ENCODE measurements around the gene STUM.

Gene STUM

DNA sequence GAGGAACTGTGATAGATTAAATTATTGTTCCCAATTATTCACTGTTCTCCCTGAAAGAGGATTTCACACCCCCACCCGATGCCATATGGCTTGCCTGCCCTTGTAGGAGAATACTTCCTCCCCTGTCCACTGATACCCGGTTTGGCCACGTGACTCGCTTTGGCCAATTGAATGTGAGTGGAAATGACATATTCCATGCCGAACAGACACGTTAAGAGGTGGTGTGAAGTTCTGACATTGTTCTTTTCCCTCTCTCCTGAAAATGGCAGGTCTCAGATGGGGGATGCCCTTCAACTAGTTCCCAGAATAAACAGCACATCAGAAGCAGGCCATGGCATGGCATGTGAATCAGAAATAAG, 5.3 kb downstream of the STUM start:
- CTCF ChIA-PET, result interaction anchor here (1.2 kb wide), 1 partner anchor 28 kb away, joined by 3 read pairs; no protein-coding TSS in a partner anchor
- POLR2A ChIA-PET (ENCODE audit: low non-redundant PET), result no interaction called here
- TF ChIP-seq CTCF (conservative IDR thresholded peaks at IDR 0.05; ENCODE audit: low read depth), result no peak
- no peak overlapping the region for H3K27ac ChIP-seq
- DNase-seq (ENCODE audit: low spot score), result no peak

DNA sequence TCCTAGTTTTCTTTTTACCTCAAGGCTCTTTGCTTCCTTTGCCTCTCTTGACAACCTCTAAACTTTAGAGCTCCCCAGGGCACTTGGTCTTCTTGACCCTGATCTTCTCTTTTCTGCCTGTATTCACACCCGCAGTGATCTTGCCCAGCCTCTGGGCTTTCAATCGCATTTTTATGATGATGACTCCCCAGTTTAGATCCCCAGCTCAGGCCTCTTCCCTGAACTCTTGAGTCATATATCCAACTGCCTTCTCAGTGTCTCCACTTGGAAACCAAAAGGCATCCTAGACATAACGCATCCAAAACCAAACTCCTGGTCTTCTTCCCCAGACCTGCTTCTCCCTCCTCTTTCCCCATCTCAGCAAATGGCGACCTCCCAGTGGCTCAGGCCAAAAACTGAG, 6.5 kb downstream of the STUM start:
- CTCF ChIA-PET, result interaction anchor here (1.0 to 1.2 kb wide), 3 partner anchors 12 to 54 kb away, joined by 3 to 6 read pairs (median 5); no protein-coding TSS in a partner anchor
- no peak for TF ChIP-seq CTCF (conservative IDR thresholded peaks at IDR 0.05; ENCODE audit: low read depth)
- no peak for DNase-seq (ENCODE audit: low spot score)
- POLR2A ChIA-PET (ENCODE audit: low non-redundant PET), result no interaction called here
- no peak overlapping the region for H3K27ac ChIP-seq

DNA sequence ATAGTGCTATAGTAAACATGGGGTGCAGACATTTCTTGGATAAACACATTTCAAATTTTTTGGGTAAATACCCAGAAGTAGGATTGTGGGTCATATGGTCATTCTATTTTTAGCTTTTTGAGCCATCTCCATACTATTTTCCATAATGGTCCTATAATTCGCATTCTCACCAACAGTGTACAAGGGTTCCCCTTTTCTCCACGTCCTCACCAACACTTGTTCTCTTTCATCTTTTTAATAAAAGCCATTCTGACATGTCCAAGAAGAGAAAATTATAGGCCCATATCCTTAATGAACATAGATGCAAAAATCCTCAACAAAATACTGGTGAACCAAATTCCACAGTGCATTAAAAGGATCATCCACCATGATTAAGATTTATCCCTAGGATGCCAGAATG, 8.9 kb downstream of the STUM start:
- ChIA-PET POLR2A (ENCODE audit: low non-redundant PET) (no interaction called here), CTCF (no interaction called here)
- DNase-seq (ENCODE audit: low spot score), result no peak
- no peak for TF ChIP-seq CTCF (conservative IDR thresholded peaks at IDR 0.05; ENCODE audit: low read depth)
- H3K27ac ChIP-seq, result no peak overlapping the region

- ChIA-PET POLR2A (ENCODE audit: low non-redundant PET) (no interaction called here), CTCF (no interaction called here)
- TF ChIP-seq CTCF (conservative IDR thresholded peaks at IDR 0.05; ENCODE audit: low read depth), result no peak
- no peak for DNase-seq (ENCODE audit: low spot score)
- H3K27ac ChIP-seq, result no peak overlapping the region
Measured at GRCh38 chr1:226558036-226558650, 9.6 kb downstream of the STUM start.

- ChIA-PET CTCF (interaction anchor here (0.9 kb wide), 1 partner anchor 10 kb away, joined by 4 read pairs; no protein-coding TSS in a partner anchor), POLR2A (ENCODE audit: low non-redundant PET) (no interaction called here)
- TF ChIP-seq CTCF (conservative IDR thresholded peaks at IDR 0.05; ENCODE audit: low read depth), result no peak
- no peak for DNase-seq (ENCODE audit: low spot score)
- H3K27ac ChIP-seq, result no peak overlapping the region
Measured at GRCh38 chr1:226560243-226560642, 11.7 kb downstream of the STUM start.

GRCh38 chr1:226562989-226563388, 14.4 kb downstream of the STUM start:
- ChIA-PET POLR2A (ENCODE audit: low non-redundant PET) (no interaction called here), CTCF (no interaction called here)
- no peak for DNase-seq (ENCODE audit: low spot score)
- no peak for TF ChIP-seq CTCF (conservative IDR thresholded peaks at IDR 0.05; ENCODE audit: low read depth)
- H3K27ac ChIP-seq, result no peak overlapping the region
